Neural cell (in vitro differentiated cells): Measurements from ENCODE around the gene FN3KRP. TPM values are rescaled to one million over a fixed set of nuclear protein-coding genes. Genes with fewer than 3 reads are reported as not detected.
A peak's percentile ranks its signal among the peaks of the same experiment; 100 is the strongest.

Experiments
- H2AFZ ChIP-seq: fragments of 200-600, 300-800 bp; sonication (generic), shearing (Covaris generic); 2 replicates; pipeline ENCODE4 v1.6.0; 2014; ENCODE audit warnings: low read depth, mild to moderate bottlenecking, antibody characterized with exemption, low read length, moderate library complexity
- H3F3A ChIP-seq: fragments of 200-600 bp; shearing (Covaris generic); 2 replicates; pipeline ENCODE4 v1.6.1; 2016; ENCODE audit warnings: mild to moderate bottlenecking, moderate library complexity, mixed read lengths, antibody characterized with exemption, low read length; ENCODE audit not compliant: insufficient read depth, poor library complexity, severe bottlenecking
- H3K27ac ChIP-seq: fragments of 200-600, 300-800 bp; sonication (generic), shearing (Covaris generic); 2 replicates; pipeline ENCODE4 v1.5.1; 2014; ENCODE audit warnings: mild to moderate bottlenecking, low read length, moderate library complexity
- H3K27me3 ChIP-seq: fragments of 300-800, 200-600 bp; sonication (generic), shearing (Covaris generic); 2 replicates; pipeline ENCODE4 v1.6.0; 2014; ENCODE audit warnings: mild to moderate bottlenecking, low read depth, low read length, moderate library complexity; ENCODE audit not compliant: insufficient read depth
- H3K36me3 ChIP-seq: fragments of 300-800, 200-600 bp; sonication (generic), shearing (Covaris generic); 2 replicates; pipeline ENCODE4 v1.5.1; 2014; ENCODE audit warnings: mild to moderate bottlenecking, antibody characterized with exemption, low read length, moderate library complexity; ENCODE audit not compliant: insufficient read depth
- H3K4me2 ChIP-seq: fragments of 300-800, 200-600 bp; sonication (generic), shearing (Covaris generic); 2 replicates; pipeline ENCODE4 v1.6.0; 2014; ENCODE audit warnings: mild to moderate bottlenecking, low read length
- H3K4me3 ChIP-seq: fragments of 300-800, 200-600 bp; sonication (generic), shearing (Covaris generic); 2 replicates; pipeline ENCODE4 v1.5.1; 2014; ENCODE audit warnings: mild to moderate bottlenecking, low read length, moderate library complexity
- H3K79me2 ChIP-seq: fragments of 200-600 bp; shearing (Covaris generic); replicated peaks from 2 replicates; pipeline ENCODE4 v1.6.0; 2014; ENCODE audit warnings: mild to moderate bottlenecking, low read length, moderate library complexity; ENCODE audit not compliant: insufficient read depth
- H3K9ac ChIP-seq: fragments of 300-800, 200-600 bp; sonication (generic), shearing (Covaris generic); 2 replicates; pipeline ENCODE4 v1.6.1; 2016; ENCODE audit warnings: mild to moderate bottlenecking, low read length, mixed read lengths
- H3K9me2 ChIP-seq: fragments of 200-600 bp; shearing (Covaris generic); 2 replicates; pipeline ENCODE4 v1.6.1; 2016; ENCODE audit warnings: mild to moderate bottlenecking, low read length, mixed read lengths; ENCODE audit not compliant: insufficient read depth
- H3K9me3 ChIP-seq: fragments of 200-600, 300-800 bp; sonication (generic), shearing (Covaris generic); 2 replicates; pipeline ENCODE4 v1.6.1; 2016; ENCODE audit warnings: mild to moderate bottlenecking, mixed run types, low read length, moderate library complexity, mixed read lengths
- H4K20me1 ChIP-seq: fragments of 200-600 bp; shearing (Covaris generic); 2 replicates; pipeline ENCODE4 v1.6.1; 2016; ENCODE audit warnings: mild to moderate bottlenecking, mixed run types; ENCODE audit not compliant: insufficient read depth
- EP300 ChIP-seq: fragments of 450-650 bp; conservative IDR thresholded peaks from 2 replicates; pipeline ENCODE4 v1.6.1; 2014; ENCODE audit warnings: antibody characterized with exemption, mild to moderate bottlenecking, moderate library complexity; ENCODE audit not compliant: poor library complexity, severe bottlenecking
- EZH2 ChIP-seq: fragments of 200-600, 300-800 bp; shearing (Covaris generic), sonication (generic); IDR thresholded peaks from 2 replicates; pipeline ENCODE4 v1.6.1; 2014; ENCODE audit warnings: antibody characterized with exemption, low read length, borderline replicate concordance, mild to moderate bottlenecking; ENCODE audit not compliant: insufficient read depth, poor library complexity, severe bottlenecking
- MXI1 ChIP-seq: fragments of 450-650 bp; conservative IDR thresholded peaks from 2 replicates; pipeline ENCODE4 v1.6.1; 2014; ENCODE audit warnings: antibody characterized with exemption, mild to moderate bottlenecking; ENCODE audit not compliant: poor library complexity, severe bottlenecking
- POLR2AphosphoS5 ChIP-seq: IDR thresholded peaks from 2 replicates; pipeline ENCODE4 v1.6.1; 2012
- RAD21 ChIP-seq: fragments of 450-650 bp; conservative IDR thresholded peaks from 2 replicates; pipeline ENCODE4 v1.6.1; 2014; ENCODE audit warnings: antibody characterized with exemption, mild to moderate bottlenecking, moderate library complexity
- SMC3 ChIP-seq: fragments of 450-650 bp; conservative IDR thresholded peaks from 2 replicates; pipeline ENCODE4 v1.6.1; 2014; ENCODE audit warnings: antibody characterized with exemption, mild to moderate bottlenecking, moderate library complexity; ENCODE audit not compliant: poor library complexity
- TAF1 ChIP-seq: IDR thresholded peaks from 2 replicates; pipeline ENCODE4 v1.6.1; 2012; ENCODE audit warnings: low read depth
- polyA plus RNA-seq: library from polyadenylated mRNA; depleted of rRNA; stranded (reverse); fragments of >200 nt; gene quantifications from 2 replicates; pipeline ENCODE4 v1.2.3, GENCODE V29; 2014
- small RNA-seq, 3 experiments: library from RNA; depleted of rRNA; stranded (forward); fragments of <200 nt; gene quantifications; one replicate each; pipeline ENCODE3, GENCODE V24; 2012
- TF ChIP-seq, protein P1 (sequence below): fragments of 450-650 bp; IDR thresholded peaks from 2 replicates; pipeline ENCODE4 v1.5.1; 2014; ENCODE audit warnings: antibody characterized with exemption, mild to moderate bottlenecking, moderate library complexity; ENCODE audit not compliant: poor library complexity, severe bottlenecking
- TF ChIP-seq, protein P2 (sequence below): IDR thresholded peaks from 2 replicates; pipeline ENCODE4 v1.6.1; 2012; ENCODE audit warnings: borderline replicate concordance

FN3KRP gene
- polyA plus RNA-seq, 1 donor from 2014 or later: 32.7 TPM

- H3K79me2 ChIP-seq: no peaks in the 10 kb centered on the region
- H2AFZ ChIP-seq: no peak overlapping the region
- no peak for TF ChIP-seq TAF1
- no peak for TF ChIP-seq POLR2AphosphoS5
- TF ChIP-seq, protein P1, sequence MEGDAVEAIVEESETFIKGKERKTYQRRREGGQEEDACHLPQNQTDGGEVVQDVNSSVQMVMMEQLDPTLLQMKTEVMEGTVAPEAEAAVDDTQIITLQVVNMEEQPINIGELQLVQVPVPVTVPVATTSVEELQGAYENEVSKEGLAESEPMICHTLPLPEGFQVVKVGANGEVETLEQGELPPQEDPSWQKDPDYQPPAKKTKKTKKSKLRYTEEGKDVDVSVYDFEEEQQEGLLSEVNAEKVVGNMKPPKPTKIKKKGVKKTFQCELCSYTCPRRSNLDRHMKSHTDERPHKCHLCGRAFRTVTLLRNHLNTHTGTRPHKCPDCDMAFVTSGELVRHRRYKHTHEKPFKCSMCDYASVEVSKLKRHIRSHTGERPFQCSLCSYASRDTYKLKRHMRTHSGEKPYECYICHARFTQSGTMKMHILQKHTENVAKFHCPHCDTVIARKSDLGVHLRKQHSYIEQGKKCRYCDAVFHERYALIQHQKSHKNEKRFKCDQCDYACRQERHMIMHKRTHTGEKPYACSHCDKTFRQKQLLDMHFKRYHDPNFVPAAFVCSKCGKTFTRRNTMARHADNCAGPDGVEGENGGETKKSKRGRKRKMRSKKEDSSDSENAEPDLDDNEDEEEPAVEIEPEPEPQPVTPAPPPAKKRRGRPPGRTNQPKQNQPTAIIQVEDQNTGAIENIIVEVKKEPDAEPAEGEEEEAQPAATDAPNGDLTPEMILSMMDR: peak; percentile 61
- no peak for TF ChIP-seq EP300
- peak; percentile 38 for TF ChIP-seq RAD21
- TF ChIP-seq SMC3: peak; percentile 41
- no peaks in the 10 kb centered on the region for H3K27me3 ChIP-seq
- no peaks in the 10 kb centered on the region for H3K9me2 ChIP-seq
- H3F3A ChIP-seq: no peaks in the 10 kb centered on the region
- no peaks in the 10 kb centered on the region for H3K9me3 ChIP-seq
- H4K20me1 ChIP-seq: no peaks in the 10 kb centered on the region
- no peak overlapping the region for H3K27ac ChIP-seq
- H3K4me3 ChIP-seq: no peak overlapping the region
- H3K36me3 ChIP-seq: no peaks in the 10 kb centered on the region
- H3K4me2 ChIP-seq: no peak overlapping the region
- no peak overlapping the region for H3K9ac ChIP-seq
Observed at GRCh38 chr17:82775001-82775823, 58.7 kb downstream of the FN3KRP start.

- Histone ChIP-seq H3K9ac (no peak overlapping the region), H4K20me1 (no peaks in the 10 kb centered on the region), H3K4me3 (no peak overlapping the region), H3K9me3 (no peaks in the 10 kb centered on the region), H3K27ac (no peak overlapping the region), H2AFZ (no peak overlapping the region), H3K4me2 (no peak overlapping the region), H3K36me3 (no peaks in the 10 kb centered on the region), H3K9me2 (no peaks in the 10 kb centered on the region), H3F3A (no peaks in the 10 kb centered on the region), H3K79me2 (no peaks in the 10 kb centered on the region), H3K27me3 (no peaks in the 10 kb centered on the region)
- no peak for TF ChIP-seq EZH2
- TF ChIP-seq POLR2AphosphoS5: no peak
- TF ChIP-seq SMC3: no peak
- TF ChIP-seq MXI1: no peak
- TF ChIP-seq, protein P2, sequence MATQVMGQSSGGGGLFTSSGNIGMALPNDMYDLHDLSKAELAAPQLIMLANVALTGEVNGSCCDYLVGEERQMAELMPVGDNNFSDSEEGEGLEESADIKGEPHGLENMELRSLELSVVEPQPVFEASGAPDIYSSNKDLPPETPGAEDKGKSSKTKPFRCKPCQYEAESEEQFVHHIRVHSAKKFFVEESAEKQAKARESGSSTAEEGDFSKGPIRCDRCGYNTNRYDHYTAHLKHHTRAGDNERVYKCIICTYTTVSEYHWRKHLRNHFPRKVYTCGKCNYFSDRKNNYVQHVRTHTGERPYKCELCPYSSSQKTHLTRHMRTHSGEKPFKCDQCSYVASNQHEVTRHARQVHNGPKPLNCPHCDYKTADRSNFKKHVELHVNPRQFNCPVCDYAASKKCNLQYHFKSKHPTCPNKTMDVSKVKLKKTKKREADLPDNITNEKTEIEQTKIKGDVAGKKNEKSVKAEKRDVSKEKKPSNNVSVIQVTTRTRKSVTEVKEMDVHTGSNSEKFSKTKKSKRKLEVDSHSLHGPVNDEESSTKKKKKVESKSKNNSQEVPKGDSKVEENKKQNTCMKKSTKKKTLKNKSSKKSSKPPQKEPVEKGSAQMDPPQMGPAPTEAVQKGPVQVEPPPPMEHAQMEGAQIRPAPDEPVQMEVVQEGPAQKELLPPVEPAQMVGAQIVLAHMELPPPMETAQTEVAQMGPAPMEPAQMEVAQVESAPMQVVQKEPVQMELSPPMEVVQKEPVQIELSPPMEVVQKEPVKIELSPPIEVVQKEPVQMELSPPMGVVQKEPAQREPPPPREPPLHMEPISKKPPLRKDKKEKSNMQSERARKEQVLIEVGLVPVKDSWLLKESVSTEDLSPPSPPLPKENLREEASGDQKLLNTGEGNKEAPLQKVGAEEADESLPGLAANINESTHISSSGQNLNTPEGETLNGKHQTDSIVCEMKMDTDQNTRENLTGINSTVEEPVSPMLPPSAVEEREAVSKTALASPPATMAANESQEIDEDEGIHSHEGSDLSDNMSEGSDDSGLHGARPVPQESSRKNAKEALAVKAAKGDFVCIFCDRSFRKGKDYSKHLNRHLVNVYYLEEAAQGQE: no peak
- TF ChIP-seq, protein P1: no peak
- no peak for TF ChIP-seq EP300
- TF ChIP-seq RAD21: no peak
- TF ChIP-seq TAF1: no peak
Observed at GRCh38 chr17:82776454-82776853, 59.9 kb downstream of the FN3KRP start.

Small RNA genes within 50 kb of the gene (small RNA-seq; reads per million reads assigned to genes)
- 2.7 to 14.5 (median 6.1) reads per million in 3 experiments for gene MIR4525

Other genes starting within 250 kb of the FN3KRP start
- gene FOXK2, start 197.0 kb upstream of the FN3KRP start, polyA plus RNA-seq: 24.4 and 29.4 TPM in 2 replicates
- gene WDR45B, start 68.3 kb upstream of the FN3KRP start, polyA plus RNA-seq: 131 and 137 TPM in 2 replicates
- gene RAB40B, start 18.0 kb upstream of the FN3KRP start, polyA plus RNA-seq: 37.2 and 37.8 TPM in 2 replicates
- gene FN3K, start 18.9 kb downstream of the FN3KRP start, polyA plus RNA-seq: 6.0 and 8.3 TPM in 2 replicates
- gene TBCD, start 35.4 kb downstream of the FN3KRP start, polyA plus RNA-seq: 64.8 and 67.2 TPM in 2 replicates
- gene ZNF750, start 123.3 kb downstream of the FN3KRP start, polyA plus RNA-seq: not detected in 2 replicates